Measurements from ENCODE around the gene KLHL30. TPM values are rescaled to one million over a fixed set of nuclear protein-coding genes. Genes with fewer than 3 reads are reported as not detected.

The KLHL30 gene
- polyA plus RNA-seq, 1 donor (not counting 4 experiments of a cell fraction or from before 2014, with no cell fraction given), result not detected

DNA sequence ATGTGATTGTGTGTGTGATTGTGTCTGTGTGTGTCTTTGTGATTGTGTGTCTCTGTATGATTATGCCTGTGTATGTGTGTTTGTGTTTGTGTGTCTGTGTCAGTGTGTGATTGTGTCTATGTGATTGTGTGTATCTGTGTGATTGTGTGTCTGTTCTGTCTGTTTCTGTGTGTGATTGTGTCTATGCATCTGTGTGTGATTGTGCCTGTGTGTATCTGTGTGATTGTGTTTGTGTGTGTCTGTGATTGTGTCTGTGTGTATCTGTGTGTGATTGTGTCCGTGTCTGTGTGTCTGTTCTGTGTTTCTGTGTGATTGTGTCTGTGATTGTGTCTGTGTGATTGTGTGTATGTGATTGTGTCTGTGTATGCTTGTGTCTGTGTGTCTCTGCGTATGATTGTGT lies 12.1 kb upstream of the KLHL30 start:
- H3K27ac ChIP-seq (ENCODE audit: control insufficient read depth, insufficient read depth, low read length), result no peak overlapping the region
- H3K36me3 ChIP-seq (ENCODE audit: control insufficient read depth in 2 of 2, extremely low read depth in 1 of 2, insufficient read depth in 2 of 2, low read length in 2 of 2), result no peaks in the 10 kb centered on the region
- dilution Hi-C loops (cut with MboI; ENCODE audit: extremely low pct_ligation_motif_present, low sequenced_read_pairs), result no loop called here
- H4K20me1 ChIP-seq (ENCODE audit: control insufficient read depth, extremely low read depth, insufficient read depth, low read length), result no peaks in the 10 kb centered on the region
- FAIRE-seq (peak; percentile 65), DNase-seq (ENCODE audit: low read depth, low spot score) (no peak)
- H3K9ac ChIP-seq (ENCODE audit: control insufficient read depth, extremely low read depth, insufficient read depth, low read length), result no peak overlapping the region
- no peaks in the 10 kb centered on the region for H3K9me3 ChIP-seq (ENCODE audit: control insufficient read depth, low read depth, low read length)
- H3K4me1 ChIP-seq (ENCODE audit: control insufficient read depth, extremely low read depth, insufficient read depth, low read length), result no peaks in the 10 kb centered on the region
- H3K9me1 ChIP-seq (ENCODE audit: control insufficient read depth, extremely low read depth, insufficient read depth, low read length), result no peaks in the 10 kb centered on the region
- H3K27me3 ChIP-seq (ENCODE audit: control insufficient read depth, extremely low read depth, insufficient read depth, low read length), result peaks cover 14% of the 10 kb centered on the region
- H3K4me2 ChIP-seq (ENCODE audit: control insufficient read depth, extremely low read depth, insufficient read depth, low read depth, low read length), result no peak overlapping the region
- no peaks in the 10 kb centered on the region for H3K79me2 ChIP-seq (ENCODE audit: control insufficient read depth, insufficient read depth, low read length)
- H2AFZ ChIP-seq (ENCODE audit: control insufficient read depth, low read length), result no peak overlapping the region
- H3K4me3 ChIP-seq (ENCODE audit: control insufficient read depth in 2 of 3, extremely low read depth in 1 of 3, insufficient read depth in 2 of 3, low read depth in 1 of 3, low read length in 3 of 3), result no peak overlapping the region
- TF ChIP-seq EZH2 (IDR thresholded peaks at IDR 0.05; ENCODE audit: low read length), result no peak
- no peak for TF ChIP-seq CTCF (optimal IDR thresholded peaks at IDR 0.05 in 1 of 3, IDR thresholded peaks at IDR 0.05 in 1 of 3, conservative IDR thresholded peaks at IDR 0.05 in 1 of 3; ENCODE audit: extremely low read depth in 1 of 3, insufficient read depth in 2 of 3, low read length in 3 of 3)

GRCh38 chr2:238126775-238127164 lies 11.7 kb upstream of the KLHL30 start:
- Histone ChIP-seq H3K27me3 (ENCODE audit: control insufficient read depth, extremely low read depth, insufficient read depth, low read length) (peaks cover 11% of the 10 kb centered on the region), H3K27ac (ENCODE audit: control insufficient read depth, insufficient read depth, low read length) (no peak overlapping the region), H3K4me2 (ENCODE audit: control insufficient read depth, extremely low read depth, insufficient read depth, low read depth, low read length) (no peak overlapping the region), H3K36me3 (ENCODE audit: control insufficient read depth in 2 of 2, extremely low read depth in 1 of 2, insufficient read depth in 2 of 2, low read length in 2 of 2) (no peaks in the 10 kb centered on the region), H3K9me1 (ENCODE audit: control insufficient read depth, extremely low read depth, insufficient read depth, low read length) (no peaks in the 10 kb centered on the region), H4K20me1 (ENCODE audit: control insufficient read depth, extremely low read depth, insufficient read depth, low read length) (no peaks in the 10 kb centered on the region), H3K4me1 (ENCODE audit: control insufficient read depth, extremely low read depth, insufficient read depth, low read length) (no peaks in the 10 kb centered on the region), H3K4me3 (ENCODE audit: control insufficient read depth in 2 of 3, extremely low read depth in 1 of 3, insufficient read depth in 2 of 3, low read depth in 1 of 3, low read length in 3 of 3) (no peak overlapping the region), H3K79me2 (ENCODE audit: control insufficient read depth, insufficient read depth, low read length) (no peaks in the 10 kb centered on the region), H3K9ac (ENCODE audit: control insufficient read depth, extremely low read depth, insufficient read depth, low read length) (no peak overlapping the region), H2AFZ (ENCODE audit: control insufficient read depth, low read length) (peak overlapping the region; percentile 76), H3K9me3 (ENCODE audit: control insufficient read depth, low read depth, low read length) (no peaks in the 10 kb centered on the region)
- FAIRE-seq (no peak), DNase-seq (ENCODE audit: low read depth, low spot score) (no peak)
- dilution Hi-C loops (cut with MboI; ENCODE audit: extremely low pct_ligation_motif_present, low sequenced_read_pairs), result no loop called here
- TF ChIP-seq EZH2 (IDR thresholded peaks at IDR 0.05; ENCODE audit: low read length) (no peak), CTCF (optimal IDR thresholded peaks at IDR 0.05 in 1 of 3, IDR thresholded peaks at IDR 0.05 in 1 of 3, conservative IDR thresholded peaks at IDR 0.05 in 1 of 3; ENCODE audit: extremely low read depth in 1 of 3, insufficient read depth in 2 of 3, low read length in 3 of 3) (no peak)
